GM10266 (cell line): ENCODE measurements around the gene RNASE11.
"Not testable (repeated sequence)": the region's sequence is repeated elsewhere in the genome, so short reads cannot be mapped to it uniquely, and the experiment has no call there.

ENCODE experiments used
- DNase-seq: peaks from one replicate; pipeline ENCODE4 v3.0.0; 2012; ENCODE audit errors: extremely low spot score
- TF ChIP-seq, protein P1 (sequence below): IDR thresholded peaks from 2 replicates; pipeline ENCODE4 v1.5.1; 2012; ENCODE audit warnings: mild to moderate bottlenecking, low read depth; ENCODE audit not compliant: control insufficient read depth, insufficient read depth; ENCODE audit errors: missing control alignments

The RNASE11 gene

DNA sequence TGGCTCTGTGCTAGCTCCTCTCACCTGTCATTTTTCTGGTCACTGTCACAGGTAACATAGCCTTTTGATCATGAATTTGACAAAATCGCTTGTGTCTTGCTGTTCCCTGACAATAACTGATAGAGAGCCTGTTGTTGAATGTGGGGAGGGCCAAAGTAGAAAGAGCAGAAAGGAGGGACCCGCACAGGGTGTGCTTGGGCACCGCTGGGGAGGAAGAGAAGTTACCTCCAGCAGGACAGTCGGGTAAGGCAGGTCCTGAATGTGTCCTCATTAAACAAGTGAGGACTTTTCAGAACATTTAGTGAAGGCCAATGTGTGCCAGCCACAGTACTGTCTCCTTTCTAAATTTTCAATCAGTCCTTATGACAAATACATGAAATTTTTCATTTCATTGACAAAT, 3.4 kb upstream of the RNASE11 start, which contains the start of gene RNASE12:
TSS of gene RNASE12 (minus strand) at position 142 of the 400 bp plus-strand sequence. CDS start 653 bp downstream, outside the sequence.
- TF ChIP-seq, protein P1, sequence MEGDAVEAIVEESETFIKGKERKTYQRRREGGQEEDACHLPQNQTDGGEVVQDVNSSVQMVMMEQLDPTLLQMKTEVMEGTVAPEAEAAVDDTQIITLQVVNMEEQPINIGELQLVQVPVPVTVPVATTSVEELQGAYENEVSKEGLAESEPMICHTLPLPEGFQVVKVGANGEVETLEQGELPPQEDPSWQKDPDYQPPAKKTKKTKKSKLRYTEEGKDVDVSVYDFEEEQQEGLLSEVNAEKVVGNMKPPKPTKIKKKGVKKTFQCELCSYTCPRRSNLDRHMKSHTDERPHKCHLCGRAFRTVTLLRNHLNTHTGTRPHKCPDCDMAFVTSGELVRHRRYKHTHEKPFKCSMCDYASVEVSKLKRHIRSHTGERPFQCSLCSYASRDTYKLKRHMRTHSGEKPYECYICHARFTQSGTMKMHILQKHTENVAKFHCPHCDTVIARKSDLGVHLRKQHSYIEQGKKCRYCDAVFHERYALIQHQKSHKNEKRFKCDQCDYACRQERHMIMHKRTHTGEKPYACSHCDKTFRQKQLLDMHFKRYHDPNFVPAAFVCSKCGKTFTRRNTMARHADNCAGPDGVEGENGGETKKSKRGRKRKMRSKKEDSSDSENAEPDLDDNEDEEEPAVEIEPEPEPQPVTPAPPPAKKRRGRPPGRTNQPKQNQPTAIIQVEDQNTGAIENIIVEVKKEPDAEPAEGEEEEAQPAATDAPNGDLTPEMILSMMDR, result no peak
- DNase-seq, result no peak

GRCh38 chr14:20583908-20584307, 3.9 kb downstream of the RNASE11 start:
- no peak for DNase-seq
- TF ChIP-seq, protein P1, result no peak

DNA sequence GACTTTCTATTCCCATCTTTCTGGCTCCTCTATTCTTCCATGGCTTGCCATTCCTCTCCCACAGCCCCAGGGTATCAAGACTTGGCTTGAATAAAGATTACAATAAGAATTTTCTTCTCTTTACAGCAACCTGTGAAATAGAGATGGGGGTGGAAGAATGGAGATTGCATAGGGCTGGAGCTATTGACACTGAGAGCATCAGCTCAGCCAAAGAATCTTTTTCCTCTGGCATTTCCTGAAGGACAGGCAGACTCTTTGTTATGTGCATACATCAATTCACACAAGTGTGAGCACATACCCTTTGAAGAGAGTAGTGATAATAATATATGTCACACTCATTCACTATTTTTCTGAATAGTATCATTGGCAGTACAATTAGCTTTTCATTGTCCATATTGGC, 4.7 kb downstream of the RNASE11 start:
- no peak for DNase-seq
- TF ChIP-seq, protein P1, result no peak

- DNase-seq, result no peak
- TF ChIP-seq, protein P1, result no peak
Observed at GRCh38 chr14:20580242-20580641, 7.6 kb downstream of the RNASE11 start.

DNA sequence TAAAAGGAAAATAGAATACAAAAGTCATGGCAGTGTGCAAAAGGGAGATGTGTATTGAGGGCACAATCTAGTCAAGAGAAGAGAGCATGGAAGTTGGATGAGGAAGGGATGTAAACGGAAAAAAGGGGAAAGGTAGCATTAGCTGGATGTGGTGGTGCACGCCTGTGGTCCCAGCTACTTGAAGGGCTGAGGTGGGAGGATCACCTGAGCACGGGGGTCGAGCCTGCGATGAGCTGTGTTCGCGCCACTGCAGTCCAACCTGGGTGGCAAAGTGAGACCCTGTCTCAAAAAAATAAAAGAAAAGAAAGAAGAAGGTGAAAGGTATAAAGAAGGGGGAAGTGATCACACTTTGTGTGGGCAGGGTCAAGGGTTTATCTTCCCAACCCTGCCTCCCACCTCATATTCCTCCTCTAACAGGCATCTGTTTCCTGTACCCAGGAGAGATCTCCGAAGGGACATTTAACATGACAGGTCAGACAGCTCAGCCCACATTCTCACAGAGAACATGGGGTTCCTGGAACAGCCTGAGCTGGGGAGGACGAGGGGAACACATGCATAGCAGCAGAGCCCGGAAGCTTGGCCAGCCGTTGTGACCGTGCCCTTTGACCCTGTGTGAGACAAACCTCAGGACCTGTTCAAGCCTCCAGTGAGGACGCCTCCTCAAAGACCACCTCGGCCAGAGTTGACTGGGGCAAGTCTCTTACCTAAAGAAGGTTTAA, 8.9 kb downstream of the RNASE11 start:
- DNase-seq, result no peak
- TF ChIP-seq, protein P1, result no peak

GRCh38 chr14:20578325-20578724, 9.5 kb downstream of the RNASE11 start:
- TF ChIP-seq, protein P1, result no peak
- no peak for DNase-seq

DNA sequence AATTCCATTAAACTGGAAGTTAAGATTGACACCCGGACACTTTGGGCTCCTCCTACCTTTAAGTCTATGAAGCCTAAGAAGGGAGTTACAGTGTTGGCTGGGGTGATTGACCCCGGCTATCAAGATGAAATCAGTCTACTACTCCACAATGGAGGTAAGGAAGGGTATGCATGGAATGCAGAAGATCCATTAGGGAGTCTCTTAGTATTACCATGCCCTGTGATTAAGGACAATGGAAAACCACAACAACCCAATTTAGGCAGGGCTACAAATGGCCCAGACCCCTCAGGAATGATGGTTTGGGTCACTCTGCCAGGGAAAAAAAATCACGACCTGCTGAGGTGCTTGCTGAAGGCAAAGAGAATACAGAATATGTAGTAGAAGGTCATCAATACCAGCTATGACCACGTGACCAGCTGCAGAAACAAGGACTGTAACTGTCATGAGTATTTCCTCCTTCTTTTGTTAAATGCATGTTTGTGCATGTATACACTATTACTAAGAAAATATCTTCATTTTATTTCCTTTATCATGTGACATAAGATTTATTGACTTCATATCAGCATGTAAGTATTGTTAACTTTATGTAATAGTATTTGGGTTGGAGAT, 15.3 kb downstream of the RNASE11 start:
- DNase-seq, result not testable (repeated sequence)

DNA sequence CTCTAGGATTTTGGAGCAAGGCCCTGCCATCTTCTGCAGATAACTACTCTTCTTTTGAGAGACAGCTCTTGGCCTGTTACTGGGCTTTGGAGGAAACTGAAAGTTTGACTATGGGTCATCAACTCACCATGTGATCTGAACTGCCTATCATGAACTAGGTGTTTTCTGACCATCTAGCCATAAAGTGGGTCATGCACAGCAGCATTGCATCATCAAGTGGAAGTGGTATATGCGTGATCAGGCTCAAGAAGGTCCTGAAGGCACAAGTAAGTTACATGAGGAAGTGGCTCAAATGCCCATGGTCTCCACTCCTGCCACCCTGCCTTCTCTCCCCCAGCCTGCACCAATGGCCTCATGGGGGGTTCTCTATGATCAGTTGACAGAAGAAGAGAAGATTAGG, 17.1 kb downstream of the RNASE11 start:
- not testable (repeated sequence) for DNase-seq

DNA sequence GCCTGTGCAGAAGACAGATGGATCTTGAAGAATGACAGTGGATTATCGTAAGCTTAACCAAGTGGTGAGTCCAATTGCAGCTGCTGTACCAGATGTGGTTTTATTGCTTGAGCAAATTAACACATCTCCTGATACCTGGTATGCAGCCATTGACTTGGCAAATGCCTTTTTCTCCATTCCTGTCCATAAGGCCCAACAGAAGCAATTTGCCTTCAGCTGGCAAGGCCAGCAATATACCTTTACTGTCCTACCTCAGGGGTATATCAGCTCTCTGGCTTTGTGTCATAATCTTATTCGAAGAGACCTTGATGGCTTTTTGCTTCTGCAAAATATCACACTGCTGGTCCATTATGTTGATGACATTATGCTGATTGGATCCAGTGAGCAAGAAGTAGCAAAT, 17.9 kb downstream of the RNASE11 start:
- DNase-seq, result not testable (repeated sequence)
